PC-9 (cell line): ENCODE data around the gene GPR176. TPM values are rescaled to one million over a fixed set of nuclear protein-coding genes. Genes with fewer than 3 reads are reported as not detected.

Experiments used
- BruUV-seq: library from RNA; stranded (reverse); fragments of 400-500 nt; replicated peaks from 2 replicates; lab custom pipeline; 2021; lab: Mats Ljungman, UMichigan
- CTCF ChIA-PET: fragments of 300-600 bp; sonication (Branson Sonifier 250); formaldehyde crosslinking; loops from one replicate; lab custom pipeline; 2022; ENCODE audit warnings: antibody characterized with exemption; lab: Charles Lee
- POLR2A ChIA-PET: fragments of 300-600 bp; sonication (Branson Sonifier 250); formaldehyde crosslinking; loops from one replicate; lab custom pipeline; 2022; ENCODE audit warnings: antibody characterized with exemption; ENCODE audit not compliant: unreplicated experiment; lab: Charles Lee
- DNase-seq, 2 experiments: peaks; one replicate each; pipeline versions ENCODE4 v3.0.0 to v3.0.0-alpha.2; 2015 to 2022; ENCODE audit warnings: mixed read lengths in 1 of 2
- H2AFZ ChIP-seq: fragments of 200-600 bp; sonication (generic); 2 replicates; pipeline ENCODE4 v1.8.1; 2017; ENCODE audit warnings: antibody characterized with exemption
- H3F3A ChIP-seq: fragments of 200-600 bp; sonication (generic); 2 replicates; pipeline ENCODE4 v1.8.1; 2017; ENCODE audit warnings: antibody characterized with exemption, mild to moderate bottlenecking, low read depth; ENCODE audit not compliant: insufficient read depth
- H3K27ac ChIP-seq: fragments of 200-600 bp; sonication (generic); 2 replicates; pipeline ENCODE4 v1.6.1; 2016; ENCODE audit warnings: mixed run types
- H3K27me3 ChIP-seq: fragments of 200-600 bp; sonication (generic); 2 replicates; pipeline ENCODE4 v1.6.1; 2016; ENCODE audit warnings: low read depth, mixed run types; ENCODE audit not compliant: insufficient read depth
- H3K36me3 ChIP-seq: fragments of 200-600 bp; sonication (generic); 2 replicates; pipeline ENCODE4 v1.6.1; 2016; ENCODE audit warnings: low read depth, mixed run types
- H3K4me1 ChIP-seq: fragments of 200-600 bp; sonication (generic); replicated peaks from 2 replicates; pipeline ENCODE4 v1.6.1; 2016; ENCODE audit warnings: mixed run types; ENCODE audit not compliant: insufficient read depth
- H3K4me2 ChIP-seq: fragments of 200-600 bp; sonication (generic); 2 replicates; pipeline ENCODE4 v1.6.1; 2017; ENCODE audit warnings: mixed run types
- H3K4me3 ChIP-seq: fragments of 200-600 bp; sonication (generic); 2 replicates; pipeline ENCODE4 v1.6.1; 2016; ENCODE audit warnings: mixed run types
- H3K79me2 ChIP-seq: fragments of 200-600 bp; sonication (generic); 2 replicates; pipeline ENCODE4 v1.6.1; 2017; ENCODE audit warnings: low read depth, mixed run types
- H3K9me2 ChIP-seq: fragments of 200-600 bp; sonication (generic); 2 replicates; pipeline ENCODE4 v1.8.1; 2017; ENCODE audit warnings: mild to moderate bottlenecking; ENCODE audit not compliant: insufficient read depth
- H3K9me3 ChIP-seq: fragments of 200-600 bp; sonication (generic); 2 replicates; pipeline ENCODE4 v1.8.1; 2016; ENCODE audit warnings: low read depth; ENCODE audit not compliant: insufficient read depth
- H4K20me1 ChIP-seq: fragments of 200-600 bp; sonication (generic); 2 replicates; pipeline ENCODE4 v1.8.1; 2017; ENCODE audit not compliant: insufficient read depth
- CTCF ChIP-seq: fragments of 200-600 bp; sonication (generic); conservative IDR thresholded peaks from 2 replicates; pipeline ENCODE4 v1.6.1; 2017; ENCODE audit warnings: mixed run types, antibody characterized with exemption, mild to moderate bottlenecking, moderate library complexity
- EZH2 ChIP-seq: fragments of 200-600 bp; sonication (generic); IDR thresholded peaks from 2 replicates; pipeline ENCODE4 v1.8.0; 2017; ENCODE audit warnings: antibody characterized with exemption, low read depth
- intact Hi-C: fragments of 100-400 bp; cut with micrococcal nuclease; formaldehyde crosslinking; loops from one replicate; pipeline ENCODE4 v1.10.0; 2022; ENCODE audit not compliant: unreplicated experiment
- total RNA-seq: library from RNA; stranded (reverse); gene quantifications from 2 replicates; pipeline ENCODE4 v1.2.3, GENCODE V29; 2021

The GPR176 gene
- total RNA-seq, 1 experiment from 2014 or later = 4.7 TPM

- ChIA-PET CTCF (interaction anchor here (0.6 kb wide), 1 partner anchor 55 kb away, joined by 3 read pairs; no protein-coding TSS in a partner anchor), POLR2A (no interaction called here)
- Histone ChIP-seq H3K4me1 (no peaks in the 10 kb centered on the region; the same call in 1 of the 2 replicates), H2AFZ (no peak overlapping the region), H3K27me3 (no peaks in the 10 kb centered on the region), H3K27ac (no peak overlapping the region), H3K4me2 (no peak overlapping the region), H3K9me3 (no peaks in the 10 kb centered on the region; the same call in 1 of the 2 replicates), H3K79me2 (no peaks in the 10 kb centered on the region), H3K4me3 (no peak overlapping the region), H3K36me3 (no peaks in the 10 kb centered on the region), H3F3A (no peaks in the 10 kb centered on the region), H4K20me1 (no peaks in the 10 kb centered on the region), H3K9me2 (no peaks in the 10 kb centered on the region)
- no peak for TF ChIP-seq CTCF
- no peak for TF ChIP-seq EZH2
- DNase-seq = no peak
- intact Hi-C loops = no loop called here
- BruUV-seq = no TSS peak
These were observed 64.7 kb downstream of the GPR176 start for GRCh38 chr15:39855400-39855799.

DNA sequence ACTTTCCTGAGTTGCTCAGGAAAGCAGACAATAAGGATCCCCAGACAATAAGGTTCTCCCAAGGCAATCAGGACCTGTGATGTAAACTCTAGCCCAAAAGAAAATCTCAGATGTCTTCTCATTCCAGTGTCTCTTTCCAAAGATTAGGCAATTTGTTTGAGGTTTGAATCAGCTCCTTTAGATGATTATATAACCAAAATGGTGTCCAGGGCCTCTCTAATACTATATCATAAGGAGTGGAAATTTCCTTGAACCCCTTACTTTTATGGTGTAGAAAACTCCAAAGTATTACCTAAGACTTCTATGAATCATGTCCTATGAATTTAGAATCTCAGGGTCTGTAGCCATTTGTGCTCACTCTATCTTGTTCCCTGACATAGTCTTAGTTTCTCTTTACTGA, 65.9 kb downstream of the GPR176 start:
- Histone ChIP-seq H4K20me1 (no peaks in the 10 kb centered on the region), H3K27me3 (no peaks in the 10 kb centered on the region), H3K36me3 (no peaks in the 10 kb centered on the region), H3K9me2 (no peaks in the 10 kb centered on the region), H3K9me3 (no peaks in the 10 kb centered on the region; the same call in 1 of the 2 replicates), H3F3A (no peaks in the 10 kb centered on the region), H3K27ac (no peak overlapping the region), H3K4me2 (no peak overlapping the region), H3K4me1 (no peaks in the 10 kb centered on the region; the same call in 1 of the 2 replicates), H2AFZ (no peak overlapping the region), H3K79me2 (no peaks in the 10 kb centered on the region), H3K4me3 (no peak overlapping the region)
- DNase-seq = no peak
- intact Hi-C loops = no loop called here
- BruUV-seq = no TSS peak
- POLR2A ChIA-PET = no interaction called here
- CTCF ChIA-PET = no interaction called here
- TF ChIP-seq CTCF (no peak), EZH2 (no peak)

- no peak overlapping the region for H3K27ac ChIP-seq
These were observed 67.8 kb downstream of the GPR176 start for GRCh38 chr15:39852250-39852649.

More at GRCh38 chr15:39852250-39852649, 67.8 kb downstream of the GPR176 start:
- H3K9me2 ChIP-seq = no peaks in the 10 kb centered on the region
- DNase-seq = no peak
- TF ChIP-seq EZH2 (no peak), CTCF (no peak)
- intact Hi-C loops = no loop called here
- no peaks in the 10 kb centered on the region for H3K9me3 ChIP-seq
- H3K36me3 ChIP-seq = no peaks in the 10 kb centered on the region
- no peaks in the 10 kb centered on the region for H4K20me1 ChIP-seq
- H3K79me2 ChIP-seq = no peaks in the 10 kb centered on the region
- no peak overlapping the region for H2AFZ ChIP-seq
- CTCF ChIA-PET = no interaction called here
- H3K4me2 ChIP-seq = no peak overlapping the region
- POLR2A ChIA-PET = no interaction called here
- H3K4me1 ChIP-seq = no peaks in the 10 kb centered on the region; the same call in 1 of the 2 replicates
- H3F3A ChIP-seq = no peaks in the 10 kb centered on the region
- no peaks in the 10 kb centered on the region for H3K27me3 ChIP-seq
- no peak overlapping the region for H3K4me3 ChIP-seq
- BruUV-seq = no TSS peak
